ENCODE results near the gene ERGIC1. TPM values are rescaled to one million over a fixed set of nuclear protein-coding genes. Genes with fewer than 3 reads are reported as not detected.

ERGIC1 gene
- total and polyA plus RNA-seq, 2 of the 8 experiments (the other 6 are each of a cell fraction or from before 2014, with no cell fraction given), result 95.3 to 106 TPM

DNA sequence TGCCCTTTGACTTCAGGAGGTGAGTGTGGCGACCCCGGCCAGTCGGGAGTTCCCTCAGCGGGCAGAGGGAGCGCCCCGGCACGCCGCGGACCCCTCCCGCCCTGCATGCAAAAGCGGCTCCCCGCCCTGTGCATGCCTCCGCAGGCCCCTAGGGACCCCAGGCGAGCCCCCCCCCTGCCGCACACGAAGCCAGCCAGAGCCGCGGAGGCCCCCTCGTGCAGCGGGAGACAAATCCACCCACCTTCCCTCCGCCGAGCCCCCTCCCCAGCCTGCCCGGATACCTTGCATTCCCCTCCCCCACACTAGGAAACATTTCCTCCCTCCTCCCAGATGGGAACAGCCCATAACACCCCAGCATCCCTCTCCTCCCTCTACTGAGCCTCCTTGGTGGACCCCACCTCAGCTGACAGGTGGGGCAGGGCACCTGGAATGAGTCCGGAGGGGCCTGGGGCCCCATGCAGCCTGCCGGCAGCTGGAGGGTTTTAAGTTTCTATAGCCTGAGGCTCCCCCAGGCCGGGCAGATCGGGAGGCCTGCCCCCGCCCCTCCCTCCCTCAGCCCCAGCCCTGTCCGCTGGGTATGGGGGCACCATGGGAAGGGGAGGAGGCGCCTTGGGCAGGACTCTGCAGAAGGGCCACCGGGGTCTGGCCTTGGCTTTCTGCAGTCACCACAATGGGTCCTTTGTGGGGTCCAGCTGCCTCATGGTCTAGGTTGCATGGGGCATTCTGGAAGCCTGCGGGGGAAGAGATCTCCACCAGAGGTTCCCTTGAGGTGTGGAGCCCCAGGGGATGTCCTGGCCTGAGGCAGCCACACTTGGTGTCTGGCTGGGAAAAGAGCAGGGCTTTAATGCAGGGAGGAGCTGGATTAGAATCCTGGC is 601 bp downstream of the ERGIC1 start (continued):
- TF ChIP-seq, protein P1, sequence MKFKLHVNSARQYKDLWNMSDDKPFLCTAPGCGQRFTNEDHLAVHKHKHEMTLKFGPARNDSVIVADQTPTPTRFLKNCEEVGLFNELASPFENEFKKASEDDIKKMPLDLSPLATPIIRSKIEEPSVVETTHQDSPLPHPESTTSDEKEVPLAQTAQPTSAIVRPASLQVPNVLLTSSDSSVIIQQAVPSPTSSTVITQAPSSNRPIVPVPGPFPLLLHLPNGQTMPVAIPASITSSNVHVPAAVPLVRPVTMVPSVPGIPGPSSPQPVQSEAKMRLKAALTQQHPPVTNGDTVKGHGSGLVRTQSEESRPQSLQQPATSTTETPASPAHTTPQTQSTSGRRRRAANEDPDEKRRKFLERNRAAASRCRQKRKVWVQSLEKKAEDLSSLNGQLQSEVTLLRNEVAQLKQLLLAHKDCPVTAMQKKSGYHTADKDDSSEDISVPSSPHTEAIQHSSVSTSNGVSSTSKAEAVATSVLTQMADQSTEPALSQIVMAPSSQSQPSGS (IDR thresholded peaks at IDR 0.05; ENCODE audit: low read length), result no peak
- TF ChIP-seq NANOG (IDR thresholded peaks at IDR 0.05; ENCODE audit: insufficient read depth, low read depth, low read length, poor library complexity, severe bottlenecking) (no peak), GTF2F1 (IDR thresholded peaks at IDR 0.05; ENCODE audit: borderline replicate concordance, low read depth, low read length) (no peak), KDM4A (IDR thresholded peaks at IDR 0.05; ENCODE audit: low read depth, low read length, severe bottlenecking) (peak; percentile 7), CBX8 (IDR thresholded peaks at IDR 0.05; ENCODE audit: borderline replicate concordance, low read depth, low read length) (no peak), EGR1 (IDR thresholded peaks at IDR 0.05; ENCODE audit: borderline replicate concordance, low read depth, low read length) (no peak), SIX5 (IDR thresholded peaks at IDR 0.05; ENCODE audit: low read depth, low read length) (no peak), TAF1 (IDR thresholded peaks at IDR 0.05; ENCODE audit: low read depth, low read length) (0 out of 2 replicates have a peak, but pooled peaks have one; percentile 1), HDAC2 (IDR thresholded peaks at IDR 0.05; ENCODE audit: borderline replicate concordance in 1 of 2, low read depth in 2 of 2, low read length in 2 of 2) (no peak), RAD21 (IDR thresholded peaks at IDR 0.05 in 1 of 2, conservative IDR thresholded peaks at IDR 0.05 in 1 of 2; ENCODE audit: low read depth in 2 of 2, low read length in 2 of 2) (no peak), SIN3A (conservative IDR thresholded peaks at IDR 0.05 in 1 of 2, IDR thresholded peaks at IDR 0.05 in 1 of 2; ENCODE audit: low read depth in 1 of 2, low read length in 2 of 2) (peak; percentile 43 to 85; a peak in 2 of 4 replicates), KDM5A (IDR thresholded peaks at IDR 0.05; ENCODE audit: low read length) (no peak), SP1 (IDR thresholded peaks at IDR 0.05; ENCODE audit: low read depth, low read length) (no peak), TAF7 (optimal IDR thresholded peaks at IDR 0.05; ENCODE audit: borderline replicate concordance, low read depth, low read length) (no peak)
- TF ChIP-seq, protein P2, sequence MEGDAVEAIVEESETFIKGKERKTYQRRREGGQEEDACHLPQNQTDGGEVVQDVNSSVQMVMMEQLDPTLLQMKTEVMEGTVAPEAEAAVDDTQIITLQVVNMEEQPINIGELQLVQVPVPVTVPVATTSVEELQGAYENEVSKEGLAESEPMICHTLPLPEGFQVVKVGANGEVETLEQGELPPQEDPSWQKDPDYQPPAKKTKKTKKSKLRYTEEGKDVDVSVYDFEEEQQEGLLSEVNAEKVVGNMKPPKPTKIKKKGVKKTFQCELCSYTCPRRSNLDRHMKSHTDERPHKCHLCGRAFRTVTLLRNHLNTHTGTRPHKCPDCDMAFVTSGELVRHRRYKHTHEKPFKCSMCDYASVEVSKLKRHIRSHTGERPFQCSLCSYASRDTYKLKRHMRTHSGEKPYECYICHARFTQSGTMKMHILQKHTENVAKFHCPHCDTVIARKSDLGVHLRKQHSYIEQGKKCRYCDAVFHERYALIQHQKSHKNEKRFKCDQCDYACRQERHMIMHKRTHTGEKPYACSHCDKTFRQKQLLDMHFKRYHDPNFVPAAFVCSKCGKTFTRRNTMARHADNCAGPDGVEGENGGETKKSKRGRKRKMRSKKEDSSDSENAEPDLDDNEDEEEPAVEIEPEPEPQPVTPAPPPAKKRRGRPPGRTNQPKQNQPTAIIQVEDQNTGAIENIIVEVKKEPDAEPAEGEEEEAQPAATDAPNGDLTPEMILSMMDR (IDR thresholded peaks at IDR 0.05; ENCODE audit: control extremely low read depth in 1 of 3, insufficient read depth in 1 of 3, low read depth in 1 of 3, low read length in 3 of 3), result no peak
- TF ChIP-seq, protein P3, sequence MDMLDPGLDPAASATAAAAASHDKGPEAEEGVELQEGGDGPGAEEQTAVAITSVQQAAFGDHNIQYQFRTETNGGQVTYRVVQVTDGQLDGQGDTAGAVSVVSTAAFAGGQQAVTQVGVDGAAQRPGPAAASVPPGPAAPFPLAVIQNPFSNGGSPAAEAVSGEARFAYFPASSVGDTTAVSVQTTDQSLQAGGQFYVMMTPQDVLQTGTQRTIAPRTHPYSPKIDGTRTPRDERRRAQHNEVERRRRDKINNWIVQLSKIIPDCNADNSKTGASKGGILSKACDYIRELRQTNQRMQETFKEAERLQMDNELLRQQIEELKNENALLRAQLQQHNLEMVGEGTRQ (IDR thresholded peaks at IDR 0.05; ENCODE audit: low read length), result no peak
